ENCODE data around the gene ITGB8. TPM values are rescaled to one million over a fixed set of nuclear protein-coding genes. Genes with fewer than 3 reads are reported as not detected.

Gene ITGB8
- total RNA-seq, 1 donor from 2014 or later, result 6.3 TPM

- no peak for DNase-seq (ENCODE audit: extremely low read depth, low read depth, low spot score)
These were observed 1.5 kb downstream of the ITGB8 start for GRCh38 chr7:20331910-20332813.

DNA sequence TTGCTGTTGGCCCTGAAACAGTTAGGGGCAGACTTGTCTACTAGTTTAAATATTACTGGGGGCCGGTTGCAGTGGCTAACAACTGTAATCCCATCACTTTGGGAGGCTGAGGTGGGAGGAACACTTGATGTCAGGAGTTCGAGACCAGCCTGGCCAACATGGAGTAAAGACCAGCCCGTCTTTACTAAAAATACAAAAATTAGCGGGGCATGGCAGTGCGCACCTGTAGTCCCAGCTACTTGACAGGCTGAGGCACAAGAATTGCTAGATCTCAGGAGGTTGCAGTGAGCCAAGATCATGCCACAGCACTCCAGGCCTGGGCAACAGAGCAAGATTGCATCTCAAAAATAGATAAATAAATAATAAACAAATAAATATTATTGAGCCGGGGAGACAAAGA lies 7.6 kb downstream of the ITGB8 start:
- DNase-seq (ENCODE audit: extremely low read depth, low read depth, low spot score), result no peak

GRCh38 chr7:20340839-20341238 lies 10.1 kb downstream of the ITGB8 start:
- no peak for DNase-seq (ENCODE audit: extremely low read depth, low read depth, low spot score)

DNA sequence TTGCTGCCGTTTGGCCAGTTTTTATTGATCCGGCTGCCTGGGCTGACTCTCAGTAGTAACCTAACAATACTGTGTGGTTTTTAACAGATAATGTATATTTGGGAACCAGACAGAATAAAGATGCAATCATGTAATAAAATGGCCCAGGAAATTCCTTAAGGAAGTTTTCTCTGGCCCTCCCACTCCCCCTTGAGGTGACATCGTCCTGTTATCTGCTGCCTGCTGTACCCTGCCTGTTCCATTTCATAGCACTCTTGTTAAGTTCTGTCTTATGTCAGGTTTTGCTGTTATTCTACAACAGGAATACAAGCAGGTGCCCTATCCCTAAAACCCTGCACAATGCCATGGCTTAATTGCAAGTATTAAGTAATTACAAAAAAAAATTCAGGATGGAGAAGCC lies 12.5 kb downstream of the ITGB8 start:
- DNase-seq (ENCODE audit: extremely low read depth, low read depth, low spot score), result no peak

DNA sequence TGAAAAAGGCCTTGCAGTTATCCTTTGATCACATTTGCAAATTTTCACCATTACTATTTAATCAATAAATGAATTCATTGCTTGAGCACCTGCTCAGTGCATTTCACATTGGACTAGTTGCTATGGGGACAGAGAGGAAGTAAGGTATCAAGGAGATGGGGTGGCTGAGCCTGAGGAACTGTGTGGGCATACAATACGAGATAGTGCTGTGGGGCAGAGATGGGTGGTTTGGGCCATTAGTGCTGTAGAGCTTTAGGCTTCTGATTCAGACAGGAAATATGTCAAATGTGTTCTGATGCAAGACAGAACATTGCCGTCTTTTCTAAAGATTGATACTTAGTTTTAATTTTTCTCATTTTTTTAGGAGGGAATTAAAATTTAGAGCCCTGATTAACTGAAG lies 13.2 kb downstream of the ITGB8 start:
- no peak for DNase-seq (ENCODE audit: extremely low read depth, low read depth, low spot score)

- DNase-seq (ENCODE audit: extremely low read depth, low read depth, low spot score), result no peak
These were observed 13.7 kb downstream of the ITGB8 start for GRCh38 chr7:20344396-20344795.

- no peak for DNase-seq (ENCODE audit: extremely low read depth, low read depth, low spot score)
These were observed 15.9 kb downstream of the ITGB8 start for GRCh38 chr7:20346577-20346976.

DNA sequence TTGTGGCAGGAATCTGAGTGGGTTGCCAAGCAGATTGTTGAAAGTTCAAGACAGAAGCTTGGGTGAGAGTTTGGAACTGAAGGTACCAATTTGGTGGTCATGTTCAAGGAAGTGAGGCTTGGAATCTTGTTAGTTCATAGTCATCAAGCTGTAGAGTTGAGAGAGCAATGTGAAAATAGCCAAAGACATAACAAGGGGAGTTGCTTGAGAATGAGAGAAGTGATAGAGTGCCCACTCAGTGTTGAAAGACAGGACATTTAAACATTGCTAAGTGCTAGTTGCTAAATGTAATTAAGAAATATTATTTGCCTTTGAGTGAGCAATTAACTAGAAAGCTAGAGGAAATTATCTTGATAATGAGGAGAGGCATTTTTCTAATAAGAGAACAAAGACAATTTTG lies 17.0 kb downstream of the ITGB8 start:
- DNase-seq (ENCODE audit: extremely low read depth, low read depth, low spot score), result no peak

DNA sequence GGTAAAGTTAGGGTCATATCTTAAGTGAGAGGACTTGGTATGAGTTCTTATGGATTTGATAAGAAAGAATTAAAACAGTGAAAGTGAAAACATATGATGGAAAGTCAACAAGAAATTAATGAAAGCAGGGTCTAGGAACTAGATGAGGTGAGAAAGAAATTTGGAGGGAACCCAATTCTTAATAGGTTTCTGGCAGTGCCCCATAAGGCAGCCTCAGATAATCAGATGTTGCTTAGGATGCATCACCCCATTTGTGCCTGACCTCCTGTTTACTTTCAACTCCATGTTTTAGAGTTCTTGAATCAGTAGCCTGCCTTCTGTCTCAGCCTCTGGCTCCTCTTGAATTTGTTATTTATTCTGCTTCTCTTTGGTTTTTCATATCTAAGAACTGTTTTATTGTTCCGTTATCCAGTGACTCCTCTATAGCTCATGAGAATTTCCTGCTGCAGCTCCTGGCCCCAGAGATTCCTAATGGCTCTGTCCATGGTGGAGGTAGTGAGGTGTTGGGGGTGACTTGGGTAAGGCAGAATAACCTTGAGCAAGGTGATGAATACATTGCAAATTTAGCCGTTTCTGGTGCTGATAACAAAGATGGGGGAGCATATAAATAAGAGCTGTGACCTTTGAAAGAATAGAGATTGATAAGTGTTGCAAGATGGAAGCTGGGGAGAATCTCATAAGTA lies 17.6 kb downstream of the ITGB8 start:
- no peak for DNase-seq (ENCODE audit: extremely low read depth, low read depth, low spot score)

- DNase-seq (ENCODE audit: extremely low read depth, low read depth, low spot score), result no peak
These were observed 19.8 kb downstream of the ITGB8 start for GRCh38 chr7:20350518-20350951.

DNA sequence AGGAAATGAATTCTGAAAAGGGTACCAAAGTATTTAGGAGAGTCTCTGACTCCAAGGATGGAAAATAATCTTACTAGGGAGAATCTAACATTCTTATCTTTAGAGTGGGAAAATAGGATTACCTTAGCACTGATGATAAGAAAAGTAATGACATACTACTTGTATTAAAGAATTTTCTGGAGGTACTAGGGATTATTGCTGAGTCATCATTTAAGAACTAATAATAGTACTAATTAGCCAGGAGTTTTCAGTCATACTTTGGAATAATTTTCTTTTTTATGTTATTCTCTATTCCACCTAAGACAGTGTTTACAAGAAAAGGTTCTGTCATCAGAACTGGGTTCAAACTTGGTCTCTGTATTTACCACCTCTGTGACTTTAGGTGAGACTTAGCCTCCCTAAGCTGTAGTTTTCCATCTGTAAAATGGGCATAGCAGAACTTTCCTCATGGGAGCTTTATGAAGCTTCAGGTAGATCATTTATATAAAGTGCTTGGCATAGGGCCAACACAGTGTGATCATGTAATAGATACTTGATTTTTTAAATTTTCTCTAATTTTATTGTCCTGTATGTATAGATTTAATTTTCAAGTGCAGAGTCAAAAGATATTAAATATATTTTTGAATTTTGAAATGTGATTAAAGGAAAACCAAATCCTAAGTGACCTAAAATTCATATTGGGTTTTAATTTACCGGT lies 20.4 kb downstream of the ITGB8 start:
- DNase-seq (ENCODE audit: extremely low read depth, low read depth, low spot score), result no peak

DNA sequence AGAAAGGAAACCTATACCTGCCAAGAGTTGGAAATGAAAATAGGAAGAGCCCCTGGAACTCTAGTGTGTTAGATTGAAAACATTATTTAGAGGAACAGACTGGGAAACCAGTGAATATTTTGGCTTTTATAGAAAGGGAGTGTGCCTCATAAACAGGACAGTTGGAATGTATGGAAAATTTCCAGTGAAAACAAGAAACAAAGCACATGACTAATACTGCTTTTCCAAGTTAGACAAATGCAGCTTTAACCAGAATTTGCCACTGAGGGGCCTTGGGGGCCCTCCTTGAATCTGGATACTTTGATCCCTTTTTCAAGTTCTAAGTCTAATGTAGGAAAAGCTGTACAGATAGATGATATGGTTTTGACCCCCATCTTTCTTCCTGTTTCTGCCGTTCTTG lies 21.2 kb downstream of the ITGB8 start:
- DNase-seq (ENCODE audit: extremely low read depth, low read depth, low spot score), result no peak

GRCh38 chr7:20352573-20353306 lies 22.0 kb downstream of the ITGB8 start:
- DNase-seq (ENCODE audit: extremely low read depth, low read depth, low spot score), result no peak

GRCh38 chr7:20354610-20355528 lies 24.2 kb downstream of the ITGB8 start:
- DNase-seq (ENCODE audit: extremely low read depth, low read depth, low spot score), result no peak

DNA sequence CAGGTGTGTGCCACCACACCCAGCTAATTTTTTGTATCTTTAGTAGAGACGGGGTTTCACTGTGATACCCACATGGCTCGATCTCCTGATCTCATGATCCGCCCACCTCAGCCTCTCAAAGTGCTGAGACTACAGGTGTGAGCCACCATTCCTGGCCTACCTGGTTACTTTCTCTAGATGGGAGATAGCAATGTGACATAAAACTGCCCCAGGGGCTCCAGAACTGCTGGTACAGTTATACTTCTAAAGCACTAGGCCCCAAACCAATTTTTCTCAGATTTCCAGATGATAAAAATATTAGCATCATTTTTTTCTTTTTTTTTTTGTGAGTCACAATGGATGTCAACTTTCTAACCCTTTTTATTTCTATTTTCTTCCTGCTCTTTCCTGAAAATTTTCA lies 27.4 kb downstream of the ITGB8 start:
- DNase-seq (ENCODE audit: extremely low read depth, low read depth, low spot score), result no peak

GRCh38 chr7:20358762-20359282 lies 28.1 kb downstream of the ITGB8 start:
- no peak for DNase-seq (ENCODE audit: extremely low read depth, low read depth, low spot score)

DNA sequence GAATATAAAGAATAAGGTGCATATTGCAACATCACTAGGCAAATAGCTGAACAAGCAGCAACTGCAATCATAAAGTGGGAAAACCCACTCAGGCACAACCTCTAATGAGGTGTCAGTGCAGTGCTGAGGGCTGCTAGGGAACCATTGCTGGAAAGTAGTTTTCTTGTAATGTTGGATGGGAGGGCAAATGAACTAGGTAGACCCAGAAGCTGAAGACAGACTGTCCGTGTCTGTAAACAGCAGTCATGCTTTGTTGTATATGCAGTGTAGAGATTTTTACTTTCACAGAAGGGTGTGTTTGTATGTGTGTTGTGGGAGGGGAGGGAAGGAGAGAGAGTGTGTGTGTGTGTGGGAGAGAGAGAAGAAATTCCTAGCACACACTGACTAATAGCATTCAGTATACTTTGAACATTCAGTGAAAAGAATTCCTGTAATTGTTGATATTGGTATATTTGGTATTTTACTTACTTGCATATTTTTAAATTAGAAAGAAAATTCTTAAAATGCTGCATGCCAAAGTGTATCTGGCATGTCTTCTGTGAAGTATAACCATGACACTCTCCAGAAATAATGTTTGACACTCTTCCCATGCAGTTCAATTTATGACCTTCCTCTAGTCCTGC lies 28.8 kb downstream of the ITGB8 start:
- DNase-seq (ENCODE audit: extremely low read depth, low read depth, low spot score), result no peak

- no peak for DNase-seq (ENCODE audit: extremely low read depth, low read depth, low spot score)
These were observed 32.0 kb downstream of the ITGB8 start for GRCh38 chr7:20362574-20363253.
